ENCODE measurements around the gene NTMT1. TPM values are rescaled to one million over a fixed set of nuclear protein-coding genes. Genes with fewer than 3 reads are reported as not detected.

The NTMT1 gene
- total and polyA plus RNA-seq, 10 of the 15 experiments (the other 5 are each of a cell fraction or from before 2014, with no cell fraction given): 12.8 to 85.4 (median 39.3) TPM

DNA sequence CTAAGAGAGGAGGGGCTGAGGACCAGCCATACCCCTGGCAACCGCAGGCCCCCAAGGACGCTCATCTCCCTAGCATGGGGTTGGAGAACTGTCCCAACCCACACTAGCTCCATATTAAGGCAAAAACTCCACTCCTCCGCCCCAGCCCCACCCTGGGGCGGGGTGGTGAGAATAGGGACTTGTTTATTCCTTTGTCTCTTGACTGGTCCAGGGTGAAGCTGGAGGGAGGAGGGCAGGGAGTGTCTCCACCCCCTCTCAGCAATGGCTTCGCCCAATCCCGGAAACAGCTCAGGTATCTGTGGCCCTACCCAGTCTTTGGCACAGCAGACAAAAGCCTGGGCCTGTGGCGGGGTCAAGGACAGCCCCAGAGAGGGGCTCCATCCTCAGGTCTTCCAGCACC lies 56.4 kb downstream of the NTMT1 start (continued):
- TF ChIP-seq SMAD5 (IDR thresholded peaks at IDR 0.05; ENCODE audit: low read depth): no peak
- TF ChIP-seq PAX5 (IDR thresholded peaks at IDR 0.05; ENCODE audit: borderline replicate concordance, low read depth, low read length): no peak
- no peak for TF ChIP-seq CHD2 (IDR thresholded peaks at IDR 0.05; ENCODE audit: borderline replicate concordance, low read depth, low read length)
- TF ChIP-seq ESRRA (IDR thresholded peaks at IDR 0.05; ENCODE audit: low read length): no peak

DNA sequence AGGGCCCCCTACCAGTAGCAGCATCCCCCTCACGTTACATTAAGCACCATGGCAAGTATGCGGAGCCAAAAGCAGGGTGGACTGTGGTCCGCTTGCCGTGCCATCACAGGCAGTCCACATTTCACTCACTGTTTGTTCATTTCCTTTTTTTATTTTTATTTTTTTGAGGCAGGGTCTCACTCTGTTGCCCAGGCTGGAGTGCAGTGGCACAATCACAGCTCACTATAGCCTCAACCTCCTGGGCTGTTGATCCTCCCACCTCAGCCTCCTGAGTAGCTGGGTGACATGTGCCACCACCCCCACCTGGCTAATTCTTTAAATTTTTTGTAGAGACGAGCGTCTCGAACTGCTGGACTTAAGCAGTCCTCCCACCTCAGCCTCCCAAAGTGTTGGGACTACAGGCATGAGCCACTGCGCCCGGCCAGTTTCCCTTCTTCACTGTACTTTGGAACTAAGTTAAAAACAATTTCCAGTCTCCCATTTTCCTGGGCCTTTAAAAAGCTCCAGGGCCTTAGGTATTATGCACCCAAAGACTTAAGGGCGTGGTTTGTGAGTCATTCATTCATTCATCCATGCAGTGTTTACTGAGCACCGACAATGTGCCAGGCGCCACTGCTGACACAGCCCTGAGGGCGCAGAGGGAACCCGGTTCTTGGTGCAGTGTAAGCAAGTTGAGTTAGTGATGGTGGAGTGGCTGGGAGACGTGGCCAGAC lies 59.4 kb downstream of the NTMT1 start:
- no peak overlapping the region for H2AFZ ChIP-seq (ENCODE audit: control insufficient read depth, low read depth, low read length)
- DNase-seq (ENCODE audit: low read depth, low spot score): no peak
- CTCF ChIA-PET: no interaction called here
- no peaks in the 10 kb centered on the region for H3K79me2 ChIP-seq (ENCODE audit: control insufficient read depth, insufficient read depth, low read length)
- H3K9me3 ChIP-seq (replicated peaks; ENCODE audit: control insufficient read depth, insufficient read depth, low read length): no peaks in the 10 kb centered on the region
- H3K9ac ChIP-seq (ENCODE audit: control insufficient read depth, insufficient read depth, low read length): no peak overlapping the region
- no peak overlapping the region for H3K27ac ChIP-seq (ENCODE audit: control insufficient read depth, insufficient read depth)
- no peaks in the 10 kb centered on the region; a peak in 1 of 4 replicates for H3K27me3 ChIP-seq (replicated peaks in 1 of 2; ENCODE audit: control insufficient read depth in 2 of 2, insufficient read depth in 2 of 2, low read length in 1 of 2)
- POLR2A ChIA-PET: no interaction called here
- no peak overlapping the region for H3K4me3 ChIP-seq
- 33% methylated on average over 15 of the region's 15 CpGs for WGBS (ENCODE audit: insufficient coverage, insufficient replicate concordance, low lambda C conversion rate, missing lambda C conversion rate)
- no TSS peak for BruUV-seq (replicated peaks)
- in situ Hi-C loops (cut with MboI): no loop called here
- no peaks in the 10 kb centered on the region for H3K4me1 ChIP-seq (ENCODE audit: control insufficient read depth, insufficient read depth, low read length)
- intact Hi-C loops (cut with micrococcal nuclease; ENCODE audit: unreplicated experiment): no loop called here
- ATAC-seq: no peak
- H3K4me2 ChIP-seq (ENCODE audit: control insufficient read depth, insufficient read depth): no peak overlapping the region
- TF ChIP-seq, protein P1, sequence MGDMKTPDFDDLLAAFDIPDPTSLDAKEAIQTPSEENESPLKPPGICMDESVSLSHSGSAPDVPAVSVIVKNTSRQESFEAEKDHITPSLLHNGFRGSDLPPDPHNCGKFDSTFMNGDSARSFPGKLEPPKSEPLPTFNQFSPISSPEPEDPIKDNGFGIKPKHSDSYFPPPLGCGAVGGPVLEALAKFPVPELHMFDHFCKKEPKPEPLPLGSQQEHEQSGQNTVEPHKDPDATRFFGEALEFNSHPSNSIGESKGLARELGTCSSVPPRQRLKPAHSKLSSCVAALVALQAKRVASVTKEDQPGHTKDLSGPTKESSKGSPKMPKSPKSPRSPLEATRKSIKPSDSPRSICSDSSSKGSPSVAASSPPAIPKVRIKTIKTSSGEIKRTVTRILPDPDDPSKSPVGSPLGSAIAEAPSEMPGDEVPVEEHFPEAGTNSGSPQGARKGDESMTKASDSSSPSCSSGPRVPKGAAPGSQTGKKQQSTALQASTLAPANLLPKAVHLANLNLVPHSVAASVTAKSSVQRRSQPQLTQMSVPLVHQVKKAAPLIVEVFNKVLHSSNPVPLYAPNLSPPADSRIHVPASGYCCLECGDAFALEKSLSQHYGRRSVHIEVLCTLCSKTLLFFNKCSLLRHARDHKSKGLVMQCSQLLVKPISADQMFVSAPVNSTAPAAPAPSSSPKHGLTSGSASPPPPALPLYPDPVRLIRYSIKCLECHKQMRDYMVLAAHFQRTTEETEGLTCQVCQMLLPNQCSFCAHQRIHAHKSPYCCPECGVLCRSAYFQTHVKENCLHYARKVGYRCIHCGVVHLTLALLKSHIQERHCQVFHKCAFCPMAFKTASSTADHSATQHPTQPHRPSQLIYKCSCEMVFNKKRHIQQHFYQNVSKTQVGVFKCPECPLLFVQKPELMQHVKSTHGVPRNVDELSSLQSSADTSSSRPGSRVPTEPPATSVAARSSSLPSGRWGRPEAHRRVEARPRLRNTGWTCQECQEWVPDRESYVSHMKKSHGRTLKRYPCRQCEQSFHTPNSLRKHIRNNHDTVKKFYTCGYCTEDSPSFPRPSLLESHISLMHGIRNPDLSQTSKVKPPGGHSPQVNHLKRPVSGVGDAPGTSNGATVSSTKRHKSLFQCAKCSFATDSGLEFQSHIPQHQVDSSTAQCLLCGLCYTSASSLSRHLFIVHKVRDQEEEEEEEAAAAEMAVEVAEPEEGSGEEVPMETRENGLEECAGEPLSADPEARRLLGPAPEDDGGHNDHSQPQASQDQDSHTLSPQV (IDR thresholded peaks at IDR 0.05): no peak
- TF ChIP-seq, protein P2, sequence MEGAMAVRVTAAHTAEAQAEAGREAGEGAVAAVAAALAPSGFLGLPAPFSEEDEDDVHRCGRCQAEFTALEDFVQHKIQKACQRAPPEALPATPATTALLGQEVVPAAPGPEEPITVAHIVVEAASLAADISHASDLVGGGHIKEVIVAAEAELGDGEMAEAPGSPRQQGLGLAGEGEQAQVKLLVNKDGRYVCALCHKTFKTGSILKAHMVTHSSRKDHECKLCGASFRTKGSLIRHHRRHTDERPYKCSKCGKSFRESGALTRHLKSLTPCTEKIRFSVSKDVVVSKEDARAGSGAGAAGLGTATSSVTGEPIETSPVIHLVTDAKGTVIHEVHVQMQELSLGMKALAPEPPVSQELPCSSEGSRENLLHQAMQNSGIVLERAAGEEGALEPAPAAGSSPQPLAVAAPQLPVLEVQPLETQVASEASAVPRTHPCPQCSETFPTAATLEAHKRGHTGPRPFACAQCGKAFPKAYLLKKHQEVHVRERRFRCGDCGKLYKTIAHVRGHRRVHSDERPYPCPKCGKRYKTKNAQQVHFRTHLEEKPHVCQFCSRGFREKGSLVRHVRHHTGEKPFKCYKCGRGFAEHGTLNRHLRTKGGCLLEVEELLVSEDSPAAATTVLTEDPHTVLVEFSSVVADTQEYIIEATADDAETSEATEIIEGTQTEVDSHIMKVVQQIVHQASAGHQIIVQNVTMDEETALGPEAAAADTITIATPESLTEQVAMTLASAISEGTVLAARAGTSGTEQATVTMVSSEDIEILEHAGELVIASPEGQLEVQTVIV (IDR thresholded peaks at IDR 0.05; ENCODE audit: borderline replicate concordance, partially characterized antibody): no peak
- TF ChIP-seq NBN (IDR thresholded peaks at IDR 0.05): no peak
- TF ChIP-seq JUND (IDR thresholded peaks at IDR 0.05; ENCODE audit: low read depth, low read length): no peak
- TF ChIP-seq WRNIP1 (IDR thresholded peaks at IDR 0.05; ENCODE audit: borderline replicate concordance, low read depth, low read length): no peak
- TF ChIP-seq, protein P3, sequence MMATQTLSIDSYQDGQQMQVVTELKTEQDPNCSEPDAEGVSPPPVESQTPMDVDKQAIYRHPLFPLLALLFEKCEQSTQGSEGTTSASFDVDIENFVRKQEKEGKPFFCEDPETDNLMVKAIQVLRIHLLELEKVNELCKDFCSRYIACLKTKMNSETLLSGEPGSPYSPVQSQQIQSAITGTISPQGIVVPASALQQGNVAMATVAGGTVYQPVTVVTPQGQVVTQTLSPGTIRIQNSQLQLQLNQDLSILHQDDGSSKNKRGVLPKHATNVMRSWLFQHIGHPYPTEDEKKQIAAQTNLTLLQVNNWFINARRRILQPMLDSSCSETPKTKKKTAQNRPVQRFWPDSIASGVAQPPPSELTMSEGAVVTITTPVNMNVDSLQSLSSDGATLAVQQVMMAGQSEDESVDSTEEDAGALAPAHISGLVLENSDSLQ (IDR thresholded peaks at IDR 0.05): no peak
- TF ChIP-seq ZNF217 (IDR thresholded peaks at IDR 0.05): no peak
- no peaks in the 10 kb centered on the region for H3K36me3 ChIP-seq (ENCODE audit: control insufficient read depth in 2 of 2, insufficient read depth in 2 of 2, low read length in 1 of 2)
- SMC1A ChIA-PET (ENCODE audit: uncharacterized antibody, unreplicated experiment): no interaction called here
- no peaks in the 10 kb centered on the region for H4K20me1 ChIP-seq (ENCODE audit: control insufficient read depth, insufficient read depth)
- no peak for FAIRE-seq
- RAD21 ChIA-PET (ENCODE audit: unreplicated experiment): no interaction called here

All from GM12878 (cell line).